ENCODE measurements around the gene SPRED2.
A peak's percentile ranks its signal among the peaks of the same experiment; 100 is the strongest.

Gene SPRED2

GRCh38 chr2:65432227-65433190, at the start of gene SPRED2:
TSS of gene SPRED2 (minus strand) at chr2:65432599. CDS start at chr2:65431987, 612 bp downstream.
- DNase-seq (ENCODE audit: low read depth) = peak; percentile 39

- no peak for DNase-seq (ENCODE audit: low read depth)
Measured at GRCh38 chr2:65481961-65482360, 49.6 kb upstream of the SPRED2 start.

- no peak for DNase-seq (ENCODE audit: low read depth)
Measured at GRCh38 chr2:65479524-65479923, 47.1 kb upstream of the SPRED2 start.

GRCh38 chr2:65478498-65479135, 46.2 kb upstream of the SPRED2 start:
- DNase-seq (ENCODE audit: low read depth) = no peak

GRCh38 chr2:65477590-65477989, 45.2 kb upstream of the SPRED2 start:
- DNase-seq (ENCODE audit: low read depth) = no peak

GRCh38 chr2:65476778-65477177, 44.4 kb upstream of the SPRED2 start:
- no peak for DNase-seq (ENCODE audit: low read depth)

- no peak for DNase-seq (ENCODE audit: low read depth)
Measured at GRCh38 chr2:65475000-65475399, 42.6 kb upstream of the SPRED2 start.

- no peak for DNase-seq (ENCODE audit: low read depth)
Measured at GRCh38 chr2:65473045-65473444, 40.6 kb upstream of the SPRED2 start.

- no peak for DNase-seq (ENCODE audit: low read depth)
Measured at GRCh38 chr2:65471409-65471808, 39.0 kb upstream of the SPRED2 start.

- no peak for DNase-seq (ENCODE audit: low read depth)
Measured at GRCh38 chr2:65466551-65466950, 34.2 kb upstream of the SPRED2 start.

GRCh38 chr2:65465857-65466256, 33.5 kb upstream of the SPRED2 start:
- no peak for DNase-seq (ENCODE audit: low read depth)

- no peak for DNase-seq (ENCODE audit: low read depth)
Measured at GRCh38 chr2:65465124-65465523, 32.7 kb upstream of the SPRED2 start.

GRCh38 chr2:65464604-65465003, 32.2 kb upstream of the SPRED2 start:
- no peak for DNase-seq (ENCODE audit: low read depth)

GRCh38 chr2:65458999-65459398, 26.6 kb upstream of the SPRED2 start:
- DNase-seq (ENCODE audit: low read depth) = no peak

GRCh38 chr2:65456886-65457285, 24.5 kb upstream of the SPRED2 start:
- no peak for DNase-seq (ENCODE audit: low read depth)

GRCh38 chr2:65456064-65456463, 23.7 kb upstream of the SPRED2 start:
- DNase-seq (ENCODE audit: low read depth) = no peak

GRCh38 chr2:65453916-65454315, 21.5 kb upstream of the SPRED2 start:
- DNase-seq (ENCODE audit: low read depth) = no peak

GRCh38 chr2:65452150-65452895, 19.9 kb upstream of the SPRED2 start:
- no peak for DNase-seq (ENCODE audit: low read depth)

- no peak for DNase-seq (ENCODE audit: low read depth)
Measured at GRCh38 chr2:65450810-65451209, 18.4 kb upstream of the SPRED2 start.

- no peak for DNase-seq (ENCODE audit: low read depth)
Measured at GRCh38 chr2:65450393-65450792, 18.0 kb upstream of the SPRED2 start.

- DNase-seq (ENCODE audit: low read depth) = no peak
Measured at GRCh38 chr2:65443509-65444186, 11.2 kb upstream of the SPRED2 start.

- DNase-seq (ENCODE audit: low read depth) = no peak
Measured at GRCh38 chr2:65442420-65443020, 10.1 kb upstream of the SPRED2 start.

Data from activated T-cell treated with anti-CD3 and anti-CD28 coated beads for 1 hour (primary cell).